HG03103 (cell line): ENCODE data around the gene ABCA2.

ENCODE experiments used
- ATAC-seq: cut with Tn5 transposase; IDR thresholded peaks from one replicate; pipeline ENCODE4 v1.9.1; 2021; ENCODE audit warnings: low read depth; ENCODE audit not compliant: unreplicated experiment

Gene ABCA2

GRCh38 chr9:136968333-136969127, 59.5 kb downstream of the ABCA2 start:
- ATAC-seq, result no peak

DNA sequence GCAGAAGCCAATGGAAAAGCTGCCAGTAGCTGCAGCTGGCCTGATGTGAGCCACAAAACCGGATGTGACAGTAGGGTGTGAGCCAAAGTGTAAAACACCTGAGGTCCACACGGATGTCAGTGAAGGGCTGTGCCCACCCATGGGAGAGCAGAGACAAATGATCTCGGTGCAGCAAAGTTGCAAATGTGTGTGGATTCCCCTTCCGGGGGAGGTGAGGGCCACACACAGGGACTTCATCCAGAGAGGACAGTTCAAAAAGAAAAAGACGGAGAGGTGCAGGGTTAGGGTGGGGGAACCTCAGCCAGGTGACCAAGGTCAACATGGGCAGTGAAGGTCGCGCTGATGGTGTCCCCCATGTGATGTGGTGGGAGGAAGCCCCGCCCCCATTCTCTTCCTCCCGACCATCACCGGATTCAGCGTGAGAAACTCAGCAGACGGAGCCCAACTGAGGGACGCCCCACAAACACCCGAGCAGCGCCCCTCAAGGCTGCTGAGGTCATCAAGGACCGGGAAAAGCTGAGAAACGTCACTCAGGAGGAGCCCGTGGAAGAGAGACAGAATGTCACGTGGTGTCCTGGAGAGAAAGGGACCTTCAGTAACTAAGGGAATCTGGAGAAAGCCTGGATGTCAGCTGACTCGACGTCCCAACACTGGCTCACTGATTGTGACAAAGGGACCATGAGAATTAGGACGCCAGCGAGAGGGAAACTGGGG, 62.1 kb downstream of the ABCA2 start:
- no peak for ATAC-seq

- ATAC-seq, result no peak
Observed at GRCh38 chr9:136964833-136965422, 63.1 kb downstream of the ABCA2 start.

DNA sequence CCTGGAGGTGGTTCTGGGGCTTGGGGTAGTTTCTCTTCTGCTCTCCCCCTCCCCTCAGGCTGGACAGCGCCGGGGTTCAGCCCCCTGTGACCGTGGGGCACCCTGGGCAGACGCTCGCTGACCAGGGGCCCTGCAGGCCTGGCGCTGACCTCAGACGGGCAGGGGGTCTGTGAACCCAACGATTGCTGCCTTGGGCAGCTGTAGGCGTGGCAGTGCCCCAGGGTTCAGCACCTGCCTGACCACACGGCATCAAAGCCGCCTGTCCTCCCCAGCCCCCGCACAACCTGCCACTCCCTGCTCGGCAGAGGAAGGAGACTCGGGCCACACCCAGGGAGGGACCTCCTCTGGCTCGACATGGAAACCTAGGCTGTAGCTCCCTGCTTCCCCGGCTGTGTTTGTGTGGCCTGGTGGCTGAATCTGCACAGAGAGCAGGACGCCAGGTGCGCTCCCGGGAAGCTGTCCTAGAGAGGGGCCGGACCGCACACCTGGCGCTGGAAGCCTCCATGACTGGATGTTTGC, 63.8 kb downstream of the ABCA2 start:
- ATAC-seq, result no peak

GRCh38 chr9:136963751-136964150, 64.3 kb downstream of the ABCA2 start:
- no peak for ATAC-seq

GRCh38 chr9:136963341-136963740, 64.7 kb downstream of the ABCA2 start:
- no peak for ATAC-seq

DNA sequence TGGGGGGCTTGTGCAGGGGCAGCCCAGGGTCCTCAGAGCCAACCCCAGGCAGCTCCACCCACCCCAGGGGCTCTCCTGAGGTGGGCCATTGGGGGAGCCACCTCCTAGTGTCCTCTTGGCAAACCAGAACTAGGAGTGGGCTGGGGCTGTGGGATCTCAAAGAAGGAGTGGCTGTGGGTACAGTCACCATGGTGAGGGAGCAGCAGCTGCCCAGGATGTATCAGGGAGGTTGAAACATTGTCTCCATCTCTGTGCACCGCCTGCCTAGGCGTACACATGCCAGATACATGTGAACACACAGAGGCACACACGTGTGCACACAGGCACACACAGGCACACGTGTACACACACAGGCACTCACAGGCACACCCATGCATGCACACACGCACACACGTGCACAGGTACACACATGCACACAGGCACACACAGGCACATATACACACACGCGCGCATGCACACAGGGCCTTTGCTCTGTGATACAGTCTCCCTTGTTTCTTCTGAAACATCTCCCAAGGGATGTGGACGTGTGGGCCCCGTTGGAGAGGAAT, 65.3 kb downstream of the ABCA2 start:
- no peak for ATAC-seq

- ATAC-seq, result no peak
Observed at GRCh38 chr9:136962163-136962562, 65.9 kb downstream of the ABCA2 start.

DNA sequence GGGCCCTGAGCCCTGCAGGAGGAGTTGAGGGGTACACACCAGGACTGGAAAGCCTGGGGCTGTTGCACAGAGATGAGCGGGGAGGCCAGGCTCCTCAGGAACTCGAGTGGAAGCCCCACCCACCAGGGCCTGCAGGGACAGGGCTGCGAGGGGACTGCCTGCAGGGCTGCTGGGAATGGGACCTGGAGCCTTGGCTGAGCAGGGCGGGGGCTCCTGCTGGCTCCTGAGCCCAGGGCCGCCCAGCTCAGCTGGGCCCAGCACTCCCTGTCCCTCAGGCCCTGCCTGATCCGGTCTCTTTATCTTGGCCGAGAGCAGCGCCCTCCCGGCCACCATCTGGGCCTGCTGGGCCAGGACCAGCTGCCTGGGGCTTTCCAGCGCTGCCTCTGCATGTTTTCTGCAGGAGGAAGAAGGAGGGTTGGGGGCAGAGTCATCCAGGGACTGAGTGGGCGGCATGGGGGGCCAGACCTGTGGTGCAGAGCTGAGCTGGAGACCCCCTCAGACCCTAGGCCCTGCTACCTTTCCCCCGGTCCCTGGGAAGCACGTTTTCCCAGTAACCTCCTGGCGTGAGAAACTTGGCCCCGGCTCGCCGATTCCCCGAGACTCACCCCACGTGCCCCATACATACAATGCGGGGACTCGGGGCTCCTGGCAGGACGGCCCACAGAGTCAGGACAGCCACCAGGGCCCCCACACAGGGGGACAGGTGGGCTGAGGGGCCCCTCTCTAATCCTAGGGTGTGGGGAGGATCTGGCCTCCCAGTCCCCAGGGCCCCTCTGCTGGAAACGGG, 66.6 kb downstream of the ABCA2 start:
- no peak for ATAC-seq

GRCh38 chr9:136960938-136961275, 67.1 kb downstream of the ABCA2 start:
- ATAC-seq, result no peak

DNA sequence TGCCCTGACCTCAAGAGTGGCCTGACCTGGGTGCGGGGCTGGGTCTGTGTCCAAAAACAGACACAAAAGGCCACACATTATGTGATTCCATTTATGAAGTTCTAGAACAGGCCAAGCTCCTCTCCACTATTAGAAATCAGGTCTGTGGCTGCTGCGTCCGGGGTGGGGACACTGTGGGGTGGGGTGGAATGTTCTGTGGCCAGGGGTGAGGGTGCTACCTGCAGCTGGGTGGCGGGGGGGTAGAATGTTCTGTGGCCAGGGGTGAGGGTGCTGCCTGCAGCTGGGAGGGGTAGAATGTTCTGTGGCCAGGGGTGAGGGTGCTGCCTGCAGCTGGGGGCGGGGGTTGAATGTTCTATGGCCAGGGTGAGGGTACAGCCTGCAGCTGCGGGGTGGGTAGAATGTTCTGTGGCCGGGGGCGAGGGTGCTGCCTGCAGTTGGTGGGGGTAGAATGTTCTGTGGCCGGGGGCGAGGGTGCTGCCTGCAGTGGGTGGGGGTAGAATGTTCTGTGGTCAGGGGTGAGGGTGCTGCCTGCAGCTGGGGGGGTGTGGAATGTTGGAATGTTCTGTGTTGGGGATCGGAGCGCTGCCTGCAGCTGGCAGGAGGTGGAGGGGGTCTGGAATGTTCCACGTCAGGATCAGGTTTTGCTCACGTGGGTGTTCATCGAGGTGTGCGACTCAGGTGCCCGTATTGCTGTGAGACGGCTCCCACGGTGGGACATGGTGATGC, 67.7 kb downstream of the ABCA2 start:
- no peak for ATAC-seq

- ATAC-seq, result no peak
Observed at GRCh38 chr9:136958898-136959850, 68.9 kb downstream of the ABCA2 start.

DNA sequence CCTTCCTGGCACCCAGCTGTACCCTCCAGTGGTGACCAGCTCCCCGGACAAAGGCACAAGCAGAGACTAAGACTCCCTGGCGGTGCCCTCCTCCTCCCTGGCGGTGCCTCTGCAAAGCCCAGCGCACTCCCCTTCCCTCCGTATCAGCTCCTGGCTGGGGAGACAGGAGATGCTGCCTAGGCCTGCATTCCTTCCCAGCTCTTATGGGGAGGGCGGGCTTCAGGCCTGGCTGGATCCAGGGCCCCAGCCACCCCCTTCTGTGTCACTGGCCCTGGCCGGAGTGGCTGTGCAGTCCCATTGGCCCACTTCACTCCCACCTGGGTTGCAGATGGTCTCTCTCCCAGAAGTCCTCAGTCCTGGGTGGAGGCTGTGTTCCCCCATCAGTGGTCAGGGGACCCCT, 69.6 kb downstream of the ABCA2 start:
- ATAC-seq, result no peak

- ATAC-seq, result no peak
Observed at GRCh38 chr9:136957901-136958300, 70.1 kb downstream of the ABCA2 start.

- ATAC-seq, result no peak
Observed at GRCh38 chr9:136957461-136957860, 70.6 kb downstream of the ABCA2 start.
